RWPE2 (cell line): ENCODE data around the gene MDGA2.

Experiments
- ATAC-seq: fragments of 200-7000 bp; cut with Tn5 transposase; 3 replicates; pipeline ENCODE4 v1.9.1; 2021; ENCODE audit warnings: low read depth
- DNase-seq: peaks from one replicate; pipeline ENCODE4 v3.0.0-alpha.2; 2020; ENCODE audit warnings: low spot score
- H3K27ac ChIP-seq: fragments of 450-650 bp; 2 replicates; pipeline ENCODE4 v1.5.1; 2017; ENCODE audit warnings: mild to moderate bottlenecking; ENCODE audit not compliant: poor library complexity, severe bottlenecking
- H3K27me3 ChIP-seq: fragments of 250-450 bp; sonication (Bioruptor Pico); 2 replicates; pipeline ENCODE4 v1.5.1; 2021; ENCODE audit warnings: mild to moderate bottlenecking, moderate library complexity; ENCODE audit not compliant: insufficient read depth, poor library complexity, severe bottlenecking
- H3K36me3 ChIP-seq: fragments of 250-450 bp; sonication (Bioruptor Pico); 2 replicates; pipeline ENCODE4 v1.5.1; 2020; ENCODE audit warnings: low read depth, mild to moderate bottlenecking, moderate library complexity
- H3K4me1 ChIP-seq: fragments of 250-450 bp; sonication (Bioruptor Pico); 2 replicates; pipeline ENCODE4 v1.5.1; 2021; ENCODE audit warnings: mild to moderate bottlenecking, moderate library complexity; ENCODE audit not compliant: insufficient read depth, poor library complexity, severe bottlenecking
- H3K4me3 ChIP-seq: fragments of 250-450 bp; sonication (Bioruptor Pico); 2 replicates; pipeline ENCODE4 v1.5.1; 2021; ENCODE audit warnings: mild to moderate bottlenecking, moderate library complexity; ENCODE audit not compliant: severe bottlenecking
- H3K9me3 ChIP-seq: fragments of 250-450 bp; sonication (Bioruptor Pico); 2 replicates; pipeline ENCODE4 v1.5.1; 2021; ENCODE audit warnings: mild to moderate bottlenecking, moderate library complexity; ENCODE audit not compliant: severe bottlenecking
- TF ChIP-seq, protein P1 (sequence below): fragments of 450-650 bp; IDR thresholded peaks from one replicate; pipeline ENCODE4 v1.5.1; 2017; ENCODE audit warnings: mild to moderate bottlenecking, moderate library complexity; ENCODE audit not compliant: poor library complexity, severe bottlenecking

MDGA2 gene

DNA sequence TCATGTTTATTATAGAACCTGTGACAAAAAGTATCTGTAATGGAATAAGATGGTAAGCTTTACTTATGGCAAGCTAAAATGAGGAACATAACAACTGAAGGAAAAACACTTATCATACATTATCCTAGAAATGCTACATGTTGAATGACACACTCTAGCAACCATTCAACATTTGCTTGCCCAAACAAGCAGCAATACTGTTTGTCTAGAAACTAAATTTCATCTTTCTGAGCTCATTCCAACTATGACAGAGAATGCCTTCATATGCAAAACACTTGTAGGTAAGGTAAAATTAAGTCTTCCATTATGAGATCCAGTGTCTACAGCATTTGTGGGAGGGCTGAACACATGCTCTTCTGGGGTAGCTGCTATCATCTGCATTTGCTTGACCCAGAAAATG, 108.1 kb downstream of the MDGA2 start:
- no peak overlapping the region for H3K4me3 ChIP-seq
- no peaks in the 10 kb centered on the region for H3K9me3 ChIP-seq
- H3K27me3 ChIP-seq = peaks cover 5% of the 10 kb centered on the region
- H3K36me3 ChIP-seq = no peaks in the 10 kb centered on the region
- DNase-seq = no peak
- TF ChIP-seq, protein P1, sequence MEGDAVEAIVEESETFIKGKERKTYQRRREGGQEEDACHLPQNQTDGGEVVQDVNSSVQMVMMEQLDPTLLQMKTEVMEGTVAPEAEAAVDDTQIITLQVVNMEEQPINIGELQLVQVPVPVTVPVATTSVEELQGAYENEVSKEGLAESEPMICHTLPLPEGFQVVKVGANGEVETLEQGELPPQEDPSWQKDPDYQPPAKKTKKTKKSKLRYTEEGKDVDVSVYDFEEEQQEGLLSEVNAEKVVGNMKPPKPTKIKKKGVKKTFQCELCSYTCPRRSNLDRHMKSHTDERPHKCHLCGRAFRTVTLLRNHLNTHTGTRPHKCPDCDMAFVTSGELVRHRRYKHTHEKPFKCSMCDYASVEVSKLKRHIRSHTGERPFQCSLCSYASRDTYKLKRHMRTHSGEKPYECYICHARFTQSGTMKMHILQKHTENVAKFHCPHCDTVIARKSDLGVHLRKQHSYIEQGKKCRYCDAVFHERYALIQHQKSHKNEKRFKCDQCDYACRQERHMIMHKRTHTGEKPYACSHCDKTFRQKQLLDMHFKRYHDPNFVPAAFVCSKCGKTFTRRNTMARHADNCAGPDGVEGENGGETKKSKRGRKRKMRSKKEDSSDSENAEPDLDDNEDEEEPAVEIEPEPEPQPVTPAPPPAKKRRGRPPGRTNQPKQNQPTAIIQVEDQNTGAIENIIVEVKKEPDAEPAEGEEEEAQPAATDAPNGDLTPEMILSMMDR = no peak
- no peaks in the 10 kb centered on the region for H3K4me1 ChIP-seq
- H3K27ac ChIP-seq = no peak overlapping the region
- ATAC-seq = no peak

DNA sequence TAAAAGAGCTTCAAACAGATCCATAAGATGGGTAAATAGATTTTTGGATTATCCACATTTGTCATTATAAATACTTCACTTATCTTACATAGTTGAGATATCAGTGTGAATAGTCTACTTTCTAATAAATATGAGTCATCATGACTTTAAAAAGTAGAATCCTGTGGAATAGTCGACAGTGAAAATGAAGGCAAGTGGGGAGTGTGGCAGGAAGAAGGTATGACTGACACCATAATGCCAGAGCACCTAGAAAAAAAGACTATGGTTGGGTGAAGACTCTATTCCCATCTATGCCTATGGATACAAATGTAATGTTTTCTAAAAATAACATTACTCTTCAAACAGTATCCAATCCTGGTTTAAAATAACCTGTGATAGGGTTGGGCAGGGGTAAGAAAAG, 117.5 kb downstream of the MDGA2 start:
- no peak for DNase-seq
- no peak for ATAC-seq
- no peaks in the 10 kb centered on the region for H3K27me3 ChIP-seq
- H3K4me3 ChIP-seq = no peak overlapping the region
- no peaks in the 10 kb centered on the region for H3K4me1 ChIP-seq
- no peaks in the 10 kb centered on the region for H3K9me3 ChIP-seq
- H3K36me3 ChIP-seq = no peaks in the 10 kb centered on the region
- H3K27ac ChIP-seq = no peak overlapping the region
- TF ChIP-seq, protein P1 = no peak

DNA sequence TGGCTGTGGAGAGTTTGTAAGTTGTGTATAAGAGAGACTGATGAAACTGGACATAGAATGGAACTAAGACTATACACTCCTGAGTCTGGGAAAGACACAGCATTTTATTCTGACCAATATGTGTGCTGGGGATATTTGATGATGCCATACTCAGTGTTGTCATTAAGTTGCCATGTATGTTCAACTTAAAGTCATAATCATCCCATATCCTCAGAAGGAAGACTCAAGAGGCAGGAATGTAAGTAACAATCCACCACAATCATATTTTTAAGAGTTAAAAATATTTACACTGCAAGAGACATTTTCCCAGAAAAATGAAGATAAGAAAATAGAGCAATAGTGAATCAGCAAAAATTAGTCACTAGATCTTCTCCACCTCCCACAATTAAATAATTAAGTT, 120.1 kb downstream of the MDGA2 start:
- Histone ChIP-seq H3K4me1 (no peaks in the 10 kb centered on the region), H3K9me3 (no peaks in the 10 kb centered on the region), H3K4me3 (no peak overlapping the region), H3K27me3 (peaks cover under 1% of the 10 kb centered on the region), H3K36me3 (no peaks in the 10 kb centered on the region), H3K27ac (no peak overlapping the region)
- ATAC-seq (no peak), DNase-seq (no peak)
- TF ChIP-seq, protein P1 = no peak

DNA sequence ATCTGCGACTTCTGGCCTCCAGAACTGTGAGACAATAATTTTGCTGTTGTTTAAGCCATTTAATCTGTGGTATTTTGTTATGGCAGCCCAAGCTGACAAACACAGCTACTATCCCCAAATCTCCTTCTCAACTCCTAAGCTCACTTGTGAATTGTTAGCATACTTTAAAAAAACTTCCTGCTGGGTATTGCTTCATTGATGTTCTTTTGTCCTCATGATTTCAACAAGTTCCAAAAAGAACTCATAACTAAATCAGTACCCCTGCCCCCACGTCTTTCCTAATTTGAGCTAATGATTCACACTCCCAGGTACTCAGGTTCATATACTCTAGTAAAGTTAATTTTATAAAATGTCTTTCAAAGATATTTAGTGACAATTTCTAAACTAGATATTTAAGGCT, 125.5 kb downstream of the MDGA2 start:
- DNase-seq (no peak), ATAC-seq (no peak)
- no peaks in the 10 kb centered on the region for H3K9me3 ChIP-seq
- TF ChIP-seq, protein P1 = no peak
- no peaks in the 10 kb centered on the region for H3K4me1 ChIP-seq
- H3K27me3 ChIP-seq = peaks cover 11% of the 10 kb centered on the region
- H3K36me3 ChIP-seq = no peaks in the 10 kb centered on the region
- H3K4me3 ChIP-seq = no peak overlapping the region
- H3K27ac ChIP-seq = no peak overlapping the region

DNA sequence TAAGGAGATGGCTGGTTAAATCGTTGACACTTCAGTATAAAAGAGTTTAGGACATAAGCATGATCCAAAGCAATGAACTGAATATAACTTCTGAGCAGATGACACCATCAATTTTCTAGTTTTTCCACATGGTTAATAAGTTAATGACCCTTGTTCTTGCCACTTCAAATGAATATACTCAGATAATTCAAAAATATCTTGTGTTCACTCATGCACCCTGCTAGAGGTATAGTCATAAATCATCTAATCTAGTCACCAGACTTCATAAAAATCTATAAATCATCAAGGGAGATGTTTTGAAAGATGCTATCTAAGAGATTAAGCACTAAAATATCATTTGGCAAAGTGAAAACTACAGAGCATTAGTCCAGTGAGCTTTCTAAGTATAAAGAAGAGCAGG, 131.9 kb downstream of the MDGA2 start:
- no peaks in the 10 kb centered on the region for H3K4me1 ChIP-seq
- H3K4me3 ChIP-seq = no peak overlapping the region
- no peak for ATAC-seq
- no peaks in the 10 kb centered on the region for H3K9me3 ChIP-seq
- TF ChIP-seq, protein P1 = no peak
- H3K27me3 ChIP-seq = peaks cover 37% of the 10 kb centered on the region
- H3K27ac ChIP-seq = no peak overlapping the region
- H3K36me3 ChIP-seq = no peaks in the 10 kb centered on the region
- DNase-seq = no peak
